IMR-90 (cell line): Measurements from ENCODE around the gene KIF12.

Source experiments
- BHLHE40 ChIP-seq: fragments of 150-350 bp; IDR thresholded peaks from 2 replicates; pipeline ENCODE4 v1.6.1; 2016; ENCODE audit warnings: mild to moderate bottlenecking, low read depth, low read length
- CEBPB ChIP-seq: IDR thresholded peaks from 2 replicates; pipeline ENCODE4 v1.6.1; 2012; ENCODE audit warnings: low read depth, low read length, improper control_type of control experiment
- CHD1 ChIP-seq: IDR thresholded peaks from 2 replicates; pipeline ENCODE4 v1.6.1; 2012; ENCODE audit warnings: low read depth, low read length, improper control_type of control experiment
- MAFK ChIP-seq: IDR thresholded peaks from 2 replicates; pipeline ENCODE4 v1.6.1; 2012; ENCODE audit warnings: low read depth, low read length, improper control_type of control experiment
- MAZ ChIP-seq: IDR thresholded peaks from 2 replicates; pipeline ENCODE4 v1.6.1; 2012; ENCODE audit warnings: low read depth, mild to moderate bottlenecking, low read length, improper control_type of control experiment, moderate library complexity, borderline replicate concordance
- MXI1 ChIP-seq: IDR thresholded peaks from 2 replicates; pipeline ENCODE4 v1.6.1; 2012; ENCODE audit warnings: low read depth, mild to moderate bottlenecking, low read length, moderate library complexity, borderline replicate concordance
- NFE2L2 ChIP-seq: fragments of 150-350 bp; IDR thresholded peaks from 2 replicates; pipeline ENCODE4 v1.6.1; 2016; ENCODE audit warnings: low read depth, mild to moderate bottlenecking, low read length
- POLR2A ChIP-seq: IDR thresholded peaks from 2 replicates; pipeline ENCODE4 v1.6.1; 2012; ENCODE audit warnings: mild to moderate bottlenecking, low read depth, low read length
- RCOR1 ChIP-seq: IDR thresholded peaks from 2 replicates; pipeline ENCODE4 v1.6.1; 2012; ENCODE audit warnings: mild to moderate bottlenecking, low read length, improper control_type of control experiment; ENCODE audit not compliant: insufficient replicate concordance
- RFX5 ChIP-seq: IDR thresholded peaks from 2 replicates; pipeline ENCODE4 v1.8.0; 2012; ENCODE audit warnings: low read depth, mild to moderate bottlenecking, low read length, moderate library complexity
- SMC3 ChIP-seq: fragments of 150-350 bp; IDR thresholded peaks from 2 replicates; pipeline ENCODE4 v1.6.1; 2016; ENCODE audit warnings: low read depth, mild to moderate bottlenecking, antibody characterized with exemption, low read length, moderate library complexity
- TF ChIP-seq, protein P1 (sequence below): conservative IDR thresholded peaks from 2 replicates; pipeline ENCODE4 v1.5.1; 2012; ENCODE audit warnings: mild to moderate bottlenecking, low read depth, low read length, improper control_type of control experiment
- TF ChIP-seq, protein P2 (sequence below): fragments of 150-350 bp; IDR thresholded peaks from 2 replicates; pipeline ENCODE4 v1.6.1; 2016; ENCODE audit warnings: low read depth, mild to moderate bottlenecking, low read length, moderate library complexity, borderline replicate concordance
- TF ChIP-seq, protein P3 (sequence below): fragments of 150-350 bp; IDR thresholded peaks from 2 replicates; pipeline ENCODE4 v1.6.1; 2017; ENCODE audit warnings: mild to moderate bottlenecking, antibody characterized with exemption, low read length, low read depth

DNA sequence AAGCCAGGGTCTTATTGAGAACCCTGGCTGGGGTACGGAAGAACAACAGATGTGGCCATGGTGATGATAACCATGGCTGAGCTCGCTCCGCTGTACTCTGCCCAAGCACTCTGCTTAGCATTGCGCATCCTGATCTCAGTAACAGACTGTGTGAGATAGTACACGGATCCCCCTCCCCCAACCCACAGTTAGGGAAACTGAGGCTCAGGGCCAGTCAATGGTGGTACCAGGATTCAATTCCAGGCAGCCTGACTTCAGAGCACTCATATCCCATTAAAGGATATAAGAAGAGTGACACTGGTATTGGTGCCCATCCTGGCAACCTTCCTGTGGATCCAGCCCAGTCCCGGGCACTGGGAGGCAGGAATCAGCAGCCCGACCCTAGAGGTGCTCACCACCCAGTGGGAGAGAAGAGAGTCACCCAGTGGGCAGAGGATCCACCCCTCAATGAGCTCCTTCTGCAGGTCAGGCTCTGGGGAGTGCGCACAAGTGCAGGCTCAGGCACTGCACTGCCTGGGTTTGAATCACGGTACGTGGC, 26.5 kb upstream of the KIF12 start:
- TF ChIP-seq, protein P1, sequence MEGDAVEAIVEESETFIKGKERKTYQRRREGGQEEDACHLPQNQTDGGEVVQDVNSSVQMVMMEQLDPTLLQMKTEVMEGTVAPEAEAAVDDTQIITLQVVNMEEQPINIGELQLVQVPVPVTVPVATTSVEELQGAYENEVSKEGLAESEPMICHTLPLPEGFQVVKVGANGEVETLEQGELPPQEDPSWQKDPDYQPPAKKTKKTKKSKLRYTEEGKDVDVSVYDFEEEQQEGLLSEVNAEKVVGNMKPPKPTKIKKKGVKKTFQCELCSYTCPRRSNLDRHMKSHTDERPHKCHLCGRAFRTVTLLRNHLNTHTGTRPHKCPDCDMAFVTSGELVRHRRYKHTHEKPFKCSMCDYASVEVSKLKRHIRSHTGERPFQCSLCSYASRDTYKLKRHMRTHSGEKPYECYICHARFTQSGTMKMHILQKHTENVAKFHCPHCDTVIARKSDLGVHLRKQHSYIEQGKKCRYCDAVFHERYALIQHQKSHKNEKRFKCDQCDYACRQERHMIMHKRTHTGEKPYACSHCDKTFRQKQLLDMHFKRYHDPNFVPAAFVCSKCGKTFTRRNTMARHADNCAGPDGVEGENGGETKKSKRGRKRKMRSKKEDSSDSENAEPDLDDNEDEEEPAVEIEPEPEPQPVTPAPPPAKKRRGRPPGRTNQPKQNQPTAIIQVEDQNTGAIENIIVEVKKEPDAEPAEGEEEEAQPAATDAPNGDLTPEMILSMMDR: no peak
- TF ChIP-seq CEBPB (no peak), RFX5 (no peak), MAFK (no peak), RCOR1 (no peak), NFE2L2 (no peak), POLR2A (no peak), MAZ (no peak), MXI1 (no peak), SMC3 (no peak), BHLHE40 (no peak), CHD1 (no peak)
- TF ChIP-seq, protein P2, sequence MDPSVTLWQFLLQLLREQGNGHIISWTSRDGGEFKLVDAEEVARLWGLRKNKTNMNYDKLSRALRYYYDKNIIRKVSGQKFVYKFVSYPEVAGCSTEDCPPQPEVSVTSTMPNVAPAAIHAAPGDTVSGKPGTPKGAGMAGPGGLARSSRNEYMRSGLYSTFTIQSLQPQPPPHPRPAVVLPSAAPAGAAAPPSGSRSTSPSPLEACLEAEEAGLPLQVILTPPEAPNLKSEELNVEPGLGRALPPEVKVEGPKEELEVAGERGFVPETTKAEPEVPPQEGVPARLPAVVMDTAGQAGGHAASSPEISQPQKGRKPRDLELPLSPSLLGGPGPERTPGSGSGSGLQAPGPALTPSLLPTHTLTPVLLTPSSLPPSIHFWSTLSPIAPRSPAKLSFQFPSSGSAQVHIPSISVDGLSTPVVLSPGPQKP: no peak
- TF ChIP-seq, protein P3, sequence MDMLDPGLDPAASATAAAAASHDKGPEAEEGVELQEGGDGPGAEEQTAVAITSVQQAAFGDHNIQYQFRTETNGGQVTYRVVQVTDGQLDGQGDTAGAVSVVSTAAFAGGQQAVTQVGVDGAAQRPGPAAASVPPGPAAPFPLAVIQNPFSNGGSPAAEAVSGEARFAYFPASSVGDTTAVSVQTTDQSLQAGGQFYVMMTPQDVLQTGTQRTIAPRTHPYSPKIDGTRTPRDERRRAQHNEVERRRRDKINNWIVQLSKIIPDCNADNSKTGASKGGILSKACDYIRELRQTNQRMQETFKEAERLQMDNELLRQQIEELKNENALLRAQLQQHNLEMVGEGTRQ: no peak
